Gastrocnemius medialis (tissue), 4 donors: ENCODE results near the gene CARD9.

ENCODE experiments used
- CTCF ChIP-seq, 5 experiments: fragments of 450-650 bp in 3 of 5; fragments of 200-600 bp in 2 of 5; sonication (generic) in 2 of 5; IDR thresholded peaks in 4 of 5; conservative IDR thresholded peaks in 1 of 5; 1 replicate in 4 of 5; 2 replicates in 1 of 5; pipeline ENCODE4 v1.5.1; 2016 to 2019; ENCODE audit warnings: antibody characterized with exemption in 5 of 5, mild to moderate bottlenecking in 3 of 5, moderate library complexity in 3 of 5
- POLR2A ChIP-seq, 2 donors: fragments of 450-650 bp; IDR thresholded peaks; one replicate each; pipeline ENCODE4 v1.6.1; 2017; ENCODE audit warnings: antibody characterized with exemption in 2 of 2, mild to moderate bottlenecking in 2 of 2, moderate library complexity in 2 of 2

GRCh38 chr9:136378170-136379002, 4.9 kb upstream of the CARD9 start:
- TF ChIP-seq CTCF (IDR thresholded peaks at IDR 0.05 in 4 of 5, conservative IDR thresholded peaks at IDR 0.05 in 1 of 5), result no peak
- no peak for TF ChIP-seq POLR2A (IDR thresholded peaks at IDR 0.05)
